A172 (cell line): Measurements from ENCODE around the gene SLC11A1. TPM values are rescaled to one million over a fixed set of nuclear protein-coding genes. Genes with fewer than 3 reads are reported as not detected.

ENCODE experiments used
- DNase-seq: peaks from one replicate; pipeline ENCODE4 v3.0.0-alpha.2; 2015; ENCODE audit warnings: low spot score
- total RNA-seq: library from RNA; depleted of rRNA; stranded (reverse); fragments of >200 nt; shearing (Covaris generic); gene quantifications from 2 replicates; pipeline ENCODE4 v1.2.3, GENCODE V29; 2014

Gene SLC11A1
- total RNA-seq, 1 experiment from 2014 or later = not detected

DNA sequence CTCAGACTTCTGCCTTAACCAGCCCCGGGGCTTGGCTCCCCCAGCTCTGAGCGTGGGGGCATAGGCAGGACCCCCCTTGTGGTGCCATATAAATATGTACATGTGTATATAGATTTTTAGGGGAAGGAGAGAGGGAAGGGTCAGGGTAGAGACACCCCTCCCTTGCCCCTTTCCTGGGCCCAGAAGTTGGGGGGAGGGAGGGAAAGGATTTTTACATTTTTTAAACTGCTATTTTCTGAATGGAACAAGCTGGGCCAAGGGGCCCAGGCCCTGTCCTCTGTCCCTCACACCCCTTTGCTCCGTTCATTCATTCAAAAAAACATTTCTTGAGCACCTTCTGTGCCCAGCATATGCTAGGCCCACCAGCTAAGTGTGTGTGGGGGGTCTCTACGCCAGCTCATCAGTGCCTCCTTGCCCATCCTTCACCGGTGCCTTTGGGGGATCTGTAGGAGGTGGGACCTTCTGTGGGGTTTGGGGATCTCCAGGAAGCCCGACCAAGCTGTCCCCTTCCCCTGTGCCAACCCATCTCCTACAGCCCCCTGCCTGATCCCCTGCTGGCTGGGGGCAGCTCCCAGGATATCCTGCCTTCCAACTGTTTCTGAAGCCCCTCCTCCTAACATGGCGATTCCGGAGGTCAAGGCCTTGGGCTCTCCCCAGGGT is 23.1 kb downstream of the SLC11A1 start:
- no peak for DNase-seq

GRCh38 chr2:218405746-218406208 is 23.7 kb downstream of the SLC11A1 start:
- DNase-seq = no peak

DNA sequence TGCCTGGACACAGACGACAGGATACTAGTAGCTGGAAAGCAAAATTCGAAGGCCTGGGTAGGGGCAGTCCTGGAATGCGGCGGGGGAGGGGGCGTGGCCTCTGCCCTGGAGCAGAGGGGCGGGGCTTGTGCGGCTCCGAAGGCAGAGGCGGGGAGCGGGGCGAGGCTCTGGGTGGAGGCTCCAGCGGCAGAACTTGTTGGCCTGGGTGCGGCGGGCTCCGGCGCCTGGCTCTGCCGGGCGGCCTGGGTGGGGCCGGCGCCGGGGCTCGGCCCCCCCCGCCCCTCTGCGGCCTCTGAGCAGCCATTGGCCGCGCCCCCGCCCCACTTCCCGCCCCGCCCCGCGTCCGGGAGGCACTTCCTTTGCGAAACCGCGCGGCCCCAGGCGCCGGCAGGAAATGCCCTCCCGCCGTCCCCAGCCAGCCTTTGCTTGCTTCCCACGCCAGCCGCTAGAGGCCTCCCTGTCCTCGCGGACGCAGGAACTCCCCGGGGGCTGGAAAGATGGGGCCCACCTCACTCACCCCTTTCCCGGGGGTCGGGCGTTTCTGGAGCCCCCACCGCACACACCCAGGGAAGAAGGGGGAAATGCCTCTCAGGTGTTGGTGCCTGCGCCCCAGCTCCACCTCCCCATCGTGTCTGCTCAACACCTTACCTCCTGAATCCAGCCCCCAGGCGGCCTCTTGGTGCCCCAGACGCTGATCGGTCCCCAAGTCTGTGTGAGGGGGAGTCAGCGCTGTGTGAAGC is 24.3 kb downstream of the SLC11A1 start:
- peak; percentile 90 for DNase-seq

DNA sequence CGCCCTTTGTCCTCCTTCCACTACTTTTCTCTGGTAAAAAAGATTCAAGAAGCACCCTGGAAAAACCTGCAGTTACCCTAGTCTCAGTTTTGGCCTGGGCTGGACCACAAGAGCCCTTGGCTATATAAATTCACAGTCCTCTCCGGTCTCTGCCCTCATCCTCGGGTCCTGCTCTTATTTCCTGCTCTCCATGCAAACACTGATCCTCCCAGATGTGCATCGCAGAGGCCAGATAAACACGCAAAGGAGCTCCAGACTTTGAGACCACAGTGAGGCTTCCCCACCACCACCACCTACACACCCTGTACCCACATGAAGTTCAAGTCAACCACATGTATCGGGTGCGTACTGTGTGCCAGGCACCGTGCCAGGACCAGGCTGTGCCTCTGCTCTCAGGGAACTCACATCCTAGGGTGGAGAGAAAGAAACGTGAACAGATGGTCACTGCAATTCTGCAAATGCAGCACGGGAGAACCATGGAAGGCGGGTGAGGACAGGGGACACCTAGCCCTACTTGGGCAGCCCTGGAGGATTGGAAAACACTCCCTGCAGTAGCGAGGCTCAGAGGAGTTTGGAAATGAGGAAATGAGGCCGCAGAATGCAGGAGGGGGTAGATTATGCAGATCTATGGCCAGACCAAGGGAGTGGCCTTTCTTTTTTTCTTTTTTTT is 25.0 kb downstream of the SLC11A1 start:
- DNase-seq = peak; percentile 40

DNA sequence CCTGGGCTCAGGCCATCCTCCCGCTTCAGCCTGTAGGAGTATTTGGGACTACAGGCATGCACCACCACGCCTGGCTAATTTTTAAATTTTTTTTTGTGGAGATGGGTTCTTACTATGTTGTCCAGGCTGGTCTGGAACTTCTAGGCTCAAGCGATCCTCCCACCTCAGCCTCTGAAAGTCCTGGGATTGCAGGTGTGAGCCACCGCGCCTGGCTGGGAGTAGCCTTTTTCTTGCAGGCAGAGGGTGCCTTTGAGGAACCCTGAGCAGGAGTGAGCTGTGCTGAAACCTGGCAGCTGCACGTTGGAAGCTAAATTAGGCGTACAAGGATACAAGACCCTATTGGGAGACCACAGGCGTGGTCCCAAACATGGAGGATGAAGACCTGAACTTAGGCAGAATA is 25.6 kb downstream of the SLC11A1 start:
- no peak for DNase-seq

- DNase-seq = no peak
Measured at GRCh38 chr2:218418321-218418716, 36.2 kb downstream of the SLC11A1 start.

GRCh38 chr2:218418717-218419458 is 36.8 kb downstream of the SLC11A1 start, which contains the start of gene VIL1:
Gene VIL1 (plus strand): TSS chr2:218419123. CDS start chr2:218423779, 4,656 bp downstream.
- no peak for DNase-seq

GRCh38 chr2:218419630-218420216 is 37.6 kb downstream of the SLC11A1 start:
- DNase-seq = no peak

- no peak for DNase-seq
Measured at GRCh38 chr2:218421027-218421426, 39.0 kb downstream of the SLC11A1 start.

DNA sequence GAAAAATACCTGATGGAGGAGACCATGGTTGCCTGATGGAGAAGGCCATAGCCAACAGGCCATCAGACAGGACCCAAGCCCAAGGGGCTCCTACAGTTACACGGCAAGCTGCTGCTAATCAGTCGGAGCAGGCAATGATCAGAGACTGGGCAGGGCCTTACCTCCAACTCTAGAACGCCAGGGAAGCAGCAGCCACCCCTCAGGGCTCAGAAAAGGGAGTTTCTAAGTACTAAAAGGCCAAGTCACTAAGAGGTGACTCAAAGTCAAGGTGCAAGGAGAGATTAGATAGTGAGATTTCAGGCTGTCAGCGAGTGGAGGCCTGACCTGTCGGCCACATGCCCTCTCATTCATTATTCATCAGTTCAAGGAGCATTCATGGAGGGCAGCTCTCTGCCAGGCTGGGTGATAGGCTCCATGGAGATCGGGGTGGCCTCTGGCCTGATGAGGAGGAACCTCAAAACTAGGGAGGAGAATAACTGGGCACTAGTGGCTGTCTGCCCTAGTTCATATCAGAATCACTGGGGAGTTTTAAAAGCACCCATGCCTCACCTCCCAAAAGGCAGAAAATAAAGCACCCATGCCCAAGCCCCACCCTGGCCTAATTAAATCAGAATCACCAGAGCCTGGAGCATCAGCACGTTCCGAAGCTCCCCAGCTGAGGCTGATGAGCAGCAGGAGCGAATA is 40.5 kb downstream of the SLC11A1 start:
- DNase-seq = no peak

GRCh38 chr2:218423584-218423983 is 41.5 kb downstream of the SLC11A1 start:
- DNase-seq = no peak

DNA sequence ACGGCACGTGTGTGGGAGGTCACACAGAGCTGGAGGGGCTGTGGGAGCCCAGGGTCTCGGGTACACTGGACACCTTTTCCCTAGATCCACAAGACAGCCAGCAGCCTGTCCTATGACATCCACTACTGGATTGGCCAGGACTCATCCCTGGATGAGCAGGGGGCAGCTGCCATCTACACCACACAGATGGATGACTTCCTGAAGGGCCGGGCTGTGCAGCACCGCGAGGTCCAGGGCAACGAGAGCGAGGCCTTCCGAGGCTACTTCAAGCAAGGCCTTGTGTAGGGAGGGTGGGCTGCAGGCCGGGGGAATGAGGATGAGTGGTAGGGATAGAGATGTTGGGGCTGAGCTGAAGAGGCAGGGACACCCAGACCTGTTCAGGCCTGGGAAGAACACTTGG is 43.5 kb downstream of the SLC11A1 start:
- DNase-seq = no peak

DNA sequence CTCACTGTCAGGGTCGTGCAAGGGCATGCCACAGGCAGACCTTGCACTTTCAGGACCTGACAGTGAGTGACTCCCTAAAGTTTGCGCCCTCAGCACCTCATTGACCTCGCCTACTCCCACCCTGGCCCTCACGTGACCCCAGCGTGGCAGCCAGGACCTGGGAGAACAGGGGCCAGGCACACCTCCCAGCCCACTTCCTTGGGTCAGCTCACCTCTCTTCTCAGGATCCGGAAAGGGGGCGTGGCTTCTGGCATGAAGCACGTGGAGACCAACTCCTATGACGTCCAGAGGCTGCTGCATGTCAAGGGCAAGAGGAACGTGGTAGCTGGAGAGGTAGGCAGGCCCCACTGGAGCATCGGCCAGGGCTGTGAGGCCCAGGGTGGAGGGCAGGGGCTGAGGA is 45.7 kb downstream of the SLC11A1 start:
- no peak for DNase-seq

- DNase-seq = no peak
Measured at GRCh38 chr2:218428846-218429558, 46.9 kb downstream of the SLC11A1 start.

DNA sequence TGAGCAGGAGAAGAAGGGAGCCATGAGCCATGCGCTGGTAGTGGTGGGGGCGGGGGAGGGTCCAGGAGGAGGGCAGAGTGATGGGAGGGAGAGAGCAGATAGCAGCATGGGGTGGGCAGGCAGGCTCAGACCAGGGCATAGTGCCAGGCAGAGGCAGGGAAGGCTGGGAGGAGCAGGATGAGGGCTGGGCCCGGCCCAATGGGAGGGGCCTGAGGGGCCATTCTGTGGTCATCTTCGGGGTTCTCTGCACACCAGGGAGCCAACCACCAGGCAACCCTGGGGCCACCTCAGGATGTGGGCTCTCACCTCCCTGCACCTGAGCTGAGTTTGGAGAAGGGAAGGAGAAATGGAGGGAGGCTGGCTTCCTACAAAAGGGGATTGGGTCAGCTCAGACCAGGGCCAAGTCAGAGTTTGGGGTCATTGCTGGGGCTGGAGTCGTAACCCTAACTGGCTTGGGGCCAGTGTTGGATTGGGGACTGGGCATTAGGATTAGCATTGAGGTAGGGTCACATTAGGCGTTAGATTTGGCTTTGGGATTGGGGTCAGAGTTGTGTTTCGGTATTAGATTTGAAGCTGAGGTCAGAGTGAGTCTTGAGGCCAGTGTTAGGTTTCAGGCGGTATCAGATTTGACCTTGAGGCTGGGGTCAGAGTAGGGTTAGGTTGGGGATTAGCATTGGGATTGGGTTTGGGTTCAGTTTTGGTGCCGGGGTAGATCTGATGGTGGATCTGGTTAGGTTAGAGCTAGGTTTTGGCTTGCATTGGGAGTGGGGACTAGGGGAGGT is 48.0 kb downstream of the SLC11A1 start:
- no peak for DNase-seq

DNA sequence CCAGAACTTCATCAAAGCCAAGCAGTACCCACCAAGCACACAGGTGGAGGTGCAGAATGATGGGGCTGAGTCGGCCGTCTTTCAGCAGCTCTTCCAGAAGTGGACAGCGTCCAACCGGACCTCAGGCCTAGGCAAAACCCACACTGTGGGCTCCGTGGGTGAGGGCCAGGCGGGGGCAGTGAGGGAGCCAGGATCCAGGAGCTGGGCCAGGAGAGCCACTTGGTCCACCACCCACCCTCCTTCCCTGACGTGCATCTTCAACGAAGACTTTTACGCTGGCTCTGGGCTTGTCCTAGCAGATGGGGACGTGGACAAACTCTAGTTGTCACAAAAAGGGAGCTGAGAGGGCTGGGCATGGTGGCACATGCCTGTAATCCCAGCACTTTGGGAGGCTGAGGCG is 48.6 kb downstream of the SLC11A1 start:
- no peak for DNase-seq

GRCh38 chr2:218431878-218432277 is 49.8 kb downstream of the SLC11A1 start:
- DNase-seq = no peak

DNA sequence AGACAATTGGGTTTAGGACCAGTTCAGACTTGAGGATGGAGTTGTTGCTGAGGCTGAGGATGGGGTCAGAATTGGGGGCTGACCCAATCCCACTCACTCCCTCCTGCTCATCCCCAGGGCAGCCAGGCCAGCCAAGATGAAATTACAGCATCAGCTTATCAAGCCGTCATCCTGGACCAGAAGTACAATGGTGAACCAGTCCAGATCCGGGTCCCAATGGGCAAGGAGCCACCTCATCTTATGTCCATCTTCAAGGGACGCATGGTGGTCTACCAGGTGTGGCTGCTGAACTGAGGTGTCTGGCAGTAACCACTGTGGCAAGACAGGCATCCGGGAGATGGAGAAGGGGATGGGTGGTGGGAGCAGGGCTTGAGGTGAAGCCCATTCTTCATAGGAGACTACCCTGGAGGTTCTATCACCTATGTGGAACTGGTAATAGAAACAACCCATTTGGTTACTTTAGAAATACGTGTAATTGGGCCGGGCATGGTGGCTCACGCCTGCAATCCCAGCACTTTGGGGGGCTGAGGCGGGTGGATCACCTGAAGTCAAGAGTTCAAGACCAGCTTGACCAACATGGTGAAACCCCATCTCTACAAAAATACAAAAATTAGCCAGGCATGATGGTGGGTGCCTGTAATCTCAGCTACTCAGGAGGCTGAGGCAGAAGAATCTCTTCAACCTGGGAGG is 50.7 kb downstream of the SLC11A1 start:
- DNase-seq = no peak

DNA sequence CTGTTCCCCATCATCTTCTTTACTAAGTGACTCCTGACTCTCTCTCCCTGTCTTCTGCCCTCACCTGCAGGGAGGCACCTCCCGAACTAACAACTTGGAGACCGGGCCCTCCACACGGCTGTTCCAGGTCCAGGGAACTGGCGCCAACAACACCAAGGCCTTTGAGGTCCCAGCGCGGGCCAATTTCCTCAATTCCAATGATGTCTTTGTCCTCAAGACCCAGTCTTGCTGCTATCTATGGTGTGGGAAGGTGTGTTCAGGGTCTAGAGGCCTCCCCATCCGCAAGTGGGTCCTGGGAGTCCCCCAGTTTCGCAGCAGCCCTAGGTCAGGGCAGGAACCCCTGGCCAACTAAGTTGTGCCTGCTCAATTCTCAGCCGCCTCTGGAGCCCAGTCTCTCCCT is 52.4 kb downstream of the SLC11A1 start:
- DNase-seq = no peak
